ENCODE data around the gene NEO1.

DNA sequence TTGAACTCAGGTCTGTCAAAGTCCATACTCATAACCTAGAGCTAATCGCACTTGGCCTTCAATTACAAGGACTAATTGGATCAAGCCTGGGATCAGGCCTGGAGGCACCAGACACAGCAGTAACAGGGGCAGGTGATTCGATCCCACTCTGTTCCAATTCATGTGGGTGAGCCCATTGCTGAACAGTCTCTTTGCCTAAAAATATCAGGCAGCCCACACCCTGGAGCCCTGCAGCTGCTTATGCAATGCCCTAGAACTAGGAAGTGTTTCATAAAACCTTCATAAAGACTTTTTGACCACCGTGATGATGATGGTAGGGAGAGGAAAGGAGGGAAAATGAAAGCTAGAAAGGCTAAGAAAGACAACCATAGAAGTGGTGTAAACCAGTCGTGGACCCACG, 47.8 kb upstream of the NEO1 start:
- TF ChIP-seq, protein P1, sequence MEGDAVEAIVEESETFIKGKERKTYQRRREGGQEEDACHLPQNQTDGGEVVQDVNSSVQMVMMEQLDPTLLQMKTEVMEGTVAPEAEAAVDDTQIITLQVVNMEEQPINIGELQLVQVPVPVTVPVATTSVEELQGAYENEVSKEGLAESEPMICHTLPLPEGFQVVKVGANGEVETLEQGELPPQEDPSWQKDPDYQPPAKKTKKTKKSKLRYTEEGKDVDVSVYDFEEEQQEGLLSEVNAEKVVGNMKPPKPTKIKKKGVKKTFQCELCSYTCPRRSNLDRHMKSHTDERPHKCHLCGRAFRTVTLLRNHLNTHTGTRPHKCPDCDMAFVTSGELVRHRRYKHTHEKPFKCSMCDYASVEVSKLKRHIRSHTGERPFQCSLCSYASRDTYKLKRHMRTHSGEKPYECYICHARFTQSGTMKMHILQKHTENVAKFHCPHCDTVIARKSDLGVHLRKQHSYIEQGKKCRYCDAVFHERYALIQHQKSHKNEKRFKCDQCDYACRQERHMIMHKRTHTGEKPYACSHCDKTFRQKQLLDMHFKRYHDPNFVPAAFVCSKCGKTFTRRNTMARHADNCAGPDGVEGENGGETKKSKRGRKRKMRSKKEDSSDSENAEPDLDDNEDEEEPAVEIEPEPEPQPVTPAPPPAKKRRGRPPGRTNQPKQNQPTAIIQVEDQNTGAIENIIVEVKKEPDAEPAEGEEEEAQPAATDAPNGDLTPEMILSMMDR (optimal IDR thresholded peaks at IDR 0.05 in 1 of 3, IDR thresholded peaks at IDR 0.05 in 1 of 3, conservative IDR thresholded peaks at IDR 0.05 in 1 of 3; ENCODE audit: extremely low read depth in 1 of 3, insufficient read depth in 2 of 3, low read length in 3 of 3): no peak
- no peak for TF ChIP-seq EZH2 (IDR thresholded peaks at IDR 0.05; ENCODE audit: low read length)

Data from keratinocyte (primary cell).